Heart right ventricle (tissue), 16 donors: Measurements from ENCODE around the gene ABHD16B. TPM values are rescaled to one million over a fixed set of nuclear protein-coding genes. Genes with fewer than 3 reads are reported as not detected.
"Not testable (repeated sequence)": the region's sequence is repeated elsewhere in the genome, so short reads cannot be mapped to it uniquely, and the experiment has no call there.

Source experiments
- ATAC-seq, 8 donors: fragments of 200-7000 bp; cut with Tn5 transposase; one replicate each; pipeline ENCODE4 v1.9.1; 2020; ENCODE audit warnings: mild to moderate bottlenecking in 8 of 8, moderate library complexity in 8 of 8, moderate number of reproducible peaks in 1 of 8
- DNase-seq, 2 donors: peaks; one replicate each; pipeline ENCODE4 v3.0.0-alpha.2; 2020
- H3K27ac ChIP-seq, 10 donors: fragments of 200-600 bp; sonication (generic) in 2 of 10; one replicate each; pipeline versions ENCODE4 v1.5.0 to v1.8.0; 2020 to 2022; ENCODE audit warnings: mild to moderate bottlenecking in 3 of 10
- H3K27me3 ChIP-seq, 7 donors: fragments of 200-600 bp; one replicate each; pipeline ENCODE4 v1.8.0; 2021 to 2022; ENCODE audit warnings: mild to moderate bottlenecking in 2 of 7
- H3K36me3 ChIP-seq, 9 donors: fragments of 200-600 bp; sonication (generic) in 1 of 9; one replicate each; pipeline versions ENCODE4 v1.5.0 to v1.8.0; 2020 to 2022; ENCODE audit warnings: mild to moderate bottlenecking in 2 of 9
- H3K4me1 ChIP-seq, 9 donors: fragments of 200-600 bp; sonication (generic) in 1 of 9; one replicate each; pipeline versions ENCODE4 v1.5.0 to v1.8.0; 2020 to 2022; ENCODE audit warnings: mild to moderate bottlenecking in 4 of 9
- H3K4me3 ChIP-seq, 10 donors: fragments of 200-600 bp; sonication (generic) in 2 of 10; one replicate each; pipeline versions ENCODE4 v1.5.0 to v1.8.0; 2020 to 2022; ENCODE audit warnings: mild to moderate bottlenecking in 7 of 10, moderate library complexity in 2 of 10
- H3K9me3 ChIP-seq, 11 donors: fragments of 200-600 bp in 10 of 11; sonication (generic) in 2 of 11; one replicate each; pipeline versions ENCODE4 v1.5.0 to v1.8.0; 2013 to 2022; ENCODE audit warnings: mild to moderate bottlenecking in 2 of 11, control low read depth in 1 of 11, moderate library complexity in 1 of 11
- CTCF ChIP-seq, 9 donors: fragments of 200-600 bp; sonication (generic) in 2 of 9; IDR thresholded peaks; one replicate each; pipeline versions ENCODE4 v1.5.0 to v1.8.0; 2021 to 2022; ENCODE audit warnings: antibody characterized with exemption in 9 of 9, mild to moderate bottlenecking in 5 of 9, moderate library complexity in 1 of 9
- WGBS, 2 donors: extraction: QIAGEN DNeasy Blood & Tissue Kit; methylation state at CpG; one replicate each; pipeline ENCODE4 v1.1.7; 2013; ENCODE audit warnings: inconsistent platforms in 1 of 2; 5-methylcytosine and 5-hydroxymethylcytosine counted together
- intact Hi-C, 10 donors: fragments of 100-400 bp; cut with DNase I; formaldehyde crosslinking; loops; one replicate each; pipeline versions ENCODE4 v1.11.1 to v1.14.2; 2022
- polyA plus RNA-seq, 2 donors: library from polyadenylated mRNA; stranded (reverse); fragments of 200-250 nt; gene quantifications; one replicate each; pipeline ENCODE4 v1.2.3, GENCODE V29; 2013
- total RNA-seq, 10 donors: library from RNA; stranded (reverse); fragmentation: NEBNext Ultra II Directional in 3 of 10; extraction: Animal tissue kit (Norgen Biotek cat#: 25700) in 3 of 10; gene quantifications; one replicate each; pipeline versions ENCODE4 v1.2.1 to v1.2.4, GENCODE V29; 2021 to 2023
- donor health status: Arrhythmogenic right ventricular cardiomyopathy.
- donor health status: ischemic (EF 13 %, LVEDD 7.1; RV severe dilation, severe dysfunction).
- donor health status: healthy with polysubstance abuse.
- donor health status: DM: no; HTN: yes; CAD: no.
- donor health status: DM: no; HTN: no; CAD: no.
- donor health status: ischemic (EF 25% LVEDD 6.9; RV normal size, moderate dysfunction).
- donor health status: ischemic (EF 25% LVEDD 5.7; RV mildly dilated, moderate dysfunction).
- donor health status: healthy.
- donor health status: DM: yes; HTN: yes; CAD: no.
- donor health status: Ischemic cardiomyopathy.
- donor health status: ischemic (EF 35%, LVEDD 5.7; RV mildly dilated, moderate dysfunction).
- donor health status: nonischemic (EF 11% LVEDD 7.7; RV severe dilation, severe dysfunction).
- donor health status: DM: yes; HTN: yes; CAD: no.
- donor health status: PGD.
- donor health status: ischemic (EF 29% LVEDD 5.4; RV normal size, mild dysfunction).
- donor health status: nonischemic (EF 23%, LVEDD 6.1; RV moderate dilation, normal function).

ABHD16B gene
- total and polyA plus RNA-seq, 12 donors, result 0.32 to 0.59 TPM; not detected in 10

- no peak for ATAC-seq
- peak in 1 of 9 donors; percentile 0 for TF ChIP-seq CTCF (IDR thresholded peaks at IDR 0.05)
- no peak for DNase-seq
- peaks cover 0 to 36% (median 14%) of the 10 kb centered on the region in 9 donors for H3K36me3 ChIP-seq
- 0 to 1% methylated on average over 25 of the region's 25 CpGs for WGBS, 2 donors
- H3K9me3 ChIP-seq, result no peaks in the 10 kb centered on the region
- intact Hi-C loops, result loop anchor here (1.0 to 10.0 kb wide), 12 partner anchors 37 to 330 kb away; partner anchors contain the start of genes PTK6 (in 3 of the 10), GMEB2 (in 2 of the 10), ARFRP1 (in 1 of the 10) and RTEL1 (in 1 of the 10)
- no peaks in the 10 kb centered on the region for H3K27me3 ChIP-seq
- H3K4me3 ChIP-seq, result peak overlapping the region; percentile 74 to 97 (median 85)
- H3K4me1 ChIP-seq, result peaks cover 6 to 68% (median 36%) of the 10 kb centered on the region in 9 donors
- H3K27ac ChIP-seq, result peak overlapping the region; percentile 51 to 98 (median 94)
These were observed 3.3 kb downstream of the ABHD16B start for GRCh38 chr20:63864545-63864977.

DNA sequence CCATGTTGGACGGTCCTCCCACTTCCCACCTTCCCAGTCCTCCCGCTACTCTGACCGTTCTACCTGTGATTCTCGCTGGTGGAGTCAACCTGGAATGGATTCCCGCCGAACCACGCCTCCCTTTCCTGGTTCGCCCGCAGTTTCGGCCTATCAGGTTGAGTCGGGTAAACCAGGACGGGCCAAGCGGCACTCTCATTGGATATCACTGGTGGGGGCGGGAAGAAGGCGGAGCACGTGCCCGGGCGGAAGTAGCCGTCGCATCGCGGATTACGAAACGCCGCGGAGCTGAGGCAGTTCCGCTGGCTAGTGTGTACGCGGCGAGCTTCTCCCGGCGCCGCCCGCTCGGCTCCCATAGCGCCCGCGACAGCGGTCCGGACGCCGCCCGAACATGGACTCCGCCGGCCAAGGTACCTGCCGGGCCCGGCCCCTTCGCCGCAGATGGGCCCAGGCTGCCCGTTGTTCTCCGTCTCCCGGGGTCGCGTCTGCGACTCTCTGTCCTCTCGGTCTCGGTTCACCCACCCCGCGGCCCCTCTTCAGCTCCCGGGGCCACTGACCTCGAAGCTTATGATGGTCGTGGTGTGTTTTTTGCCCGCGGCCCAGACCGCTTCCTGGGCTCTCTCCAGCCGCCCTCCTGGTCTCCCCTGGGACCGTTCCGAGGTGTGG is 3.8 kb downstream of the ABHD16B start, which contains the start of gene TPD52L2:
Gene TPD52L2 (plus strand): TSS at position 293 of the 663 bp plus-strand sequence. CDS start 96 bp downstream, at position 389.
- peak; percentile 98 to 99 for DNase-seq
- Histone ChIP-seq H3K4me1 (peaks cover 6 to 63% (median 33%) of the 10 kb centered on the region in 9 donors), H3K27ac (peak within 1 kb of the TSS; percentile 76 to 98 (median 94)), H3K9me3 (no peaks in the 10 kb centered on the region), H3K4me3 (peak within 1 kb of the TSS; percentile 74 to 97 (median 85)), H3K27me3 (no peaks in the 10 kb centered on the region), H3K36me3 (peaks cover 0 to 41% (median 19%) of the 10 kb centered on the region in 9 donors)
- peak; percentile 90 to 97 (median 96) for ATAC-seq
- 0% methylated on average over 68 of the region's 68 CpGs for WGBS, 2 donors
- intact Hi-C loops, result loop anchor here (1.0 to 10.0 kb wide), 13 partner anchors 38 to 330 kb away; partner anchors contain the start of genes PTK6 (in 4 of the 10), GMEB2 (in 2 of the 10), ARFRP1 (in 1 of the 10) and RTEL1 (in 1 of the 10)
- no peak for TF ChIP-seq CTCF (IDR thresholded peaks at IDR 0.05)

- intact Hi-C loops, result loop anchor here in 6 of 10 donors (5.0 to 10.0 kb wide), 5 partner anchors 52 to 332 kb away; partner anchors contain the start of genes PTK6 (in 4 of the 6) and GMEB2 (in 2 of the 6)
- 93 to 94% methylated on average over 13 of the region's 13 CpGs for WGBS, 2 donors
These were observed 5.7 kb downstream of the ABHD16B start for GRCh38 chr20:63867042-63867441.

DNA sequence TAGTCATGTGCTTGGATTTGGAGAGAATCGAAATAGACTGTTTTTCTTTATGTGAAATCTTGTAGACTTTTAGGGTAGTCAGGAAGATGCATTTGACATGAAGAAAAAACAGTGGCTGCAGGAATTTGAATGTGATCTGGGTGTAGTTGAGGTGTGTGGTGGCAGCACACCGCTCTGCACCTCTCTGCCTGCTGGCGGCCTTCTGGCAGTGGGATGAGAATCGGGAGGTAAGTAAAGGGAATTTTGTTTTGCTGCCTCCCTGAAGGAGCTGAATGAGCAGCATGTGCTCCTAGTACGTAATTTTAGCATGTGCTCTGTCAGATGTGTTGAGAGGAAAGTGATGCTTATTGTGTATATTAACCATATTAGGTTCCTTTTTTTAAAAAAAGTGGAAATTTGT is 7.0 kb downstream of the ABHD16B start:
- Histone ChIP-seq H3K36me3 (peaks cover 0 to 56% (median 28%) of the 10 kb centered on the region in 9 donors), H3K4me1 (peaks cover 6 to 62% (median 35%) of the 10 kb centered on the region in 9 donors)

More at GRCh38 chr20:63867042-63867441, 5.7 kb downstream of the ABHD16B start:
- not testable (repeated sequence) for H3K9me3 ChIP-seq, ATAC-seq, H3K4me3 ChIP-seq, DNase-seq, H3K27me3 ChIP-seq, H3K27ac ChIP-seq
- peaks cover 6 to 56% (median 33%) of the 10 kb centered on the region in 9 donors for H3K4me1 ChIP-seq
- H3K36me3 ChIP-seq, result peaks cover 0 to 52% (median 19%) of the 10 kb centered on the region in 9 donors

More for the DNA sequence above, 7.0 kb downstream of the ABHD16B start:
- intact Hi-C loops, result loop anchor here in 6 of 10 donors (5.0 to 10.0 kb wide), 5 partner anchors 53 to 333 kb away; partner anchors contain the start of genes PTK6 (in 4 of the 6) and GMEB2 (in 2 of the 6)
- ATAC-seq, result no peak
- TF ChIP-seq CTCF (IDR thresholded peaks at IDR 0.05), result no peak
- no peak overlapping the region for H3K4me3 ChIP-seq
- H3K27ac ChIP-seq, result no peak overlapping the region
- no peaks in the 10 kb centered on the region for H3K27me3 ChIP-seq
- WGBS, 2 donors, result 91 to 96% methylated on average over 5 of the region's 5 CpGs
- no peak for DNase-seq
- no peaks in the 10 kb centered on the region for H3K9me3 ChIP-seq
